GM12892 (cell line): ENCODE data around the gene CALML5.

Experiments
- POLR2A ChIP-seq: IDR thresholded peaks from 2 replicates; pipeline ENCODE4 v1.6.1; 2011; ENCODE audit warnings: low read depth, low read length, control low read depth
- POLR2AphosphoS5 ChIP-seq: IDR thresholded peaks from 2 replicates; pipeline ENCODE4 v1.6.1; 2011; ENCODE audit warnings: low read depth, low read length, control low read depth

DNA sequence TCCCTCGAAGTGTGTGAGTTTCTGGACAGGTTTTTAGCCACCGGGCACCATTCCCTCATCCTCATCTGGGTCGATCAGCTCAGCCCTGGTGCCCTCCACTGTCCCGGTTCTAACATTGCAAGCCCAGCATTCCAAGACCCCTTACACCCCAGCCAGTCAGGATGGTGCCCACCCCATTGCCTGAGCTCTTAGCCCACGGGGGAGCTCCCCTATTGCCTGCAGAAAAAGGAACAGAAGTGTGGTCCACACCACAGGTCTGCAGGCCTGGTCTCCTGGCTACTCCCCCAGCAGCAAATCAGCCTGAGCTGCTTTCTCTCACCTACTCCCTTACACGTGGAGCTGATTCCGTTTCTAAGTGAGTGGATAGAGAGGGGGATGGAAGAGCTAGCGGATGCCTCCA lies 4.8 kb downstream of the CALML5 start:
- no peak for TF ChIP-seq POLR2A
- no peak for TF ChIP-seq POLR2AphosphoS5
